H1 (cell line): ENCODE measurements around the gene NDUFS3.

ENCODE experiments used
- EP300 ChIP-seq, 2 experiments: IDR thresholded peaks; 1 replicate in 1 of 2; 2 replicates in 1 of 2; pipeline ENCODE4 v1.6.1; 2011 to 2012; ENCODE audit warnings: low read depth in 2 of 2, low read length in 2 of 2, mild to moderate bottlenecking in 2 of 2, borderline replicate concordance in 1 of 2, inconsistent platforms in 1 of 2, moderate library complexity in 1 of 2
- FOSL1 ChIP-seq: IDR thresholded peaks from 2 replicates; pipeline ENCODE4 v1.6.1; 2011; ENCODE audit warnings: mild to moderate bottlenecking, low read depth, low read length, moderate library complexity; ENCODE audit not compliant: insufficient read depth
- POLR2AphosphoS5 ChIP-seq: IDR thresholded peaks from 2 replicates; pipeline ENCODE4 v1.6.1; 2011; ENCODE audit warnings: low read depth, low read length
- SIN3A ChIP-seq, 2 experiments: IDR thresholded peaks in 1 of 2; conservative IDR thresholded peaks in 1 of 2; 2 replicates each; pipeline ENCODE4 v1.6.1; 2011 to 2012; ENCODE audit warnings: low read length in 2 of 2, improper control_type of control experiment in 1 of 2, low read depth in 1 of 2, mild to moderate bottlenecking in 1 of 2
- SP1 ChIP-seq: IDR thresholded peaks from 2 replicates; pipeline ENCODE4 v1.6.1; 2011; ENCODE audit warnings: low read depth, low read length
- SP4 ChIP-seq: IDR thresholded peaks from 2 replicates; pipeline ENCODE4 v1.6.1; 2012; ENCODE audit warnings: low read length, inconsistent platforms
- TF ChIP-seq, protein P1 (sequence below), 3 experiments: IDR thresholded peaks; 1 replicate in 2 of 3; 2 replicates in 1 of 3; pipeline versions ENCODE4 v1.5.1 to v1.6.1; 2011; ENCODE audit warnings: low read length in 3 of 3, mild to moderate bottlenecking in 3 of 3, inconsistent platforms in 2 of 3, low read depth in 1 of 3, moderate library complexity in 1 of 3; ENCODE audit not compliant: insufficient read depth in 1 of 3; ENCODE audit errors: control extremely low read depth in 1 of 3
- TF ChIP-seq, protein P2 (sequence below): fragments of 300-600 bp; sonication (generic); IDR thresholded peaks from 2 replicates; pipeline ENCODE4 v1.7.1; 2012; ENCODE audit warnings: low read length, moderate library complexity, mild to moderate bottlenecking, inconsistent platforms; ENCODE audit not compliant: insufficient replicate concordance

- TF ChIP-seq SP1 (no peak), EP300 (IDR thresholded peaks at IDR 0.05; ENCODE audit: borderline replicate concordance in 1 of 2, low read depth in 2 of 2, low read length in 2 of 2) (no peak), POLR2AphosphoS5 (no peak), SP4 (no peak), FOSL1 (no peak), SIN3A (conservative IDR thresholded peaks at IDR 0.05 in 1 of 2, IDR thresholded peaks at IDR 0.05 in 1 of 2; ENCODE audit: low read depth in 1 of 2, low read length in 2 of 2) (no peak)
- TF ChIP-seq, protein P1, sequence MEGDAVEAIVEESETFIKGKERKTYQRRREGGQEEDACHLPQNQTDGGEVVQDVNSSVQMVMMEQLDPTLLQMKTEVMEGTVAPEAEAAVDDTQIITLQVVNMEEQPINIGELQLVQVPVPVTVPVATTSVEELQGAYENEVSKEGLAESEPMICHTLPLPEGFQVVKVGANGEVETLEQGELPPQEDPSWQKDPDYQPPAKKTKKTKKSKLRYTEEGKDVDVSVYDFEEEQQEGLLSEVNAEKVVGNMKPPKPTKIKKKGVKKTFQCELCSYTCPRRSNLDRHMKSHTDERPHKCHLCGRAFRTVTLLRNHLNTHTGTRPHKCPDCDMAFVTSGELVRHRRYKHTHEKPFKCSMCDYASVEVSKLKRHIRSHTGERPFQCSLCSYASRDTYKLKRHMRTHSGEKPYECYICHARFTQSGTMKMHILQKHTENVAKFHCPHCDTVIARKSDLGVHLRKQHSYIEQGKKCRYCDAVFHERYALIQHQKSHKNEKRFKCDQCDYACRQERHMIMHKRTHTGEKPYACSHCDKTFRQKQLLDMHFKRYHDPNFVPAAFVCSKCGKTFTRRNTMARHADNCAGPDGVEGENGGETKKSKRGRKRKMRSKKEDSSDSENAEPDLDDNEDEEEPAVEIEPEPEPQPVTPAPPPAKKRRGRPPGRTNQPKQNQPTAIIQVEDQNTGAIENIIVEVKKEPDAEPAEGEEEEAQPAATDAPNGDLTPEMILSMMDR (IDR thresholded peaks at IDR 0.05; ENCODE audit: control extremely low read depth in 1 of 3, insufficient read depth in 1 of 3, low read depth in 1 of 3, low read length in 3 of 3), result no peak
- TF ChIP-seq, protein P2, sequence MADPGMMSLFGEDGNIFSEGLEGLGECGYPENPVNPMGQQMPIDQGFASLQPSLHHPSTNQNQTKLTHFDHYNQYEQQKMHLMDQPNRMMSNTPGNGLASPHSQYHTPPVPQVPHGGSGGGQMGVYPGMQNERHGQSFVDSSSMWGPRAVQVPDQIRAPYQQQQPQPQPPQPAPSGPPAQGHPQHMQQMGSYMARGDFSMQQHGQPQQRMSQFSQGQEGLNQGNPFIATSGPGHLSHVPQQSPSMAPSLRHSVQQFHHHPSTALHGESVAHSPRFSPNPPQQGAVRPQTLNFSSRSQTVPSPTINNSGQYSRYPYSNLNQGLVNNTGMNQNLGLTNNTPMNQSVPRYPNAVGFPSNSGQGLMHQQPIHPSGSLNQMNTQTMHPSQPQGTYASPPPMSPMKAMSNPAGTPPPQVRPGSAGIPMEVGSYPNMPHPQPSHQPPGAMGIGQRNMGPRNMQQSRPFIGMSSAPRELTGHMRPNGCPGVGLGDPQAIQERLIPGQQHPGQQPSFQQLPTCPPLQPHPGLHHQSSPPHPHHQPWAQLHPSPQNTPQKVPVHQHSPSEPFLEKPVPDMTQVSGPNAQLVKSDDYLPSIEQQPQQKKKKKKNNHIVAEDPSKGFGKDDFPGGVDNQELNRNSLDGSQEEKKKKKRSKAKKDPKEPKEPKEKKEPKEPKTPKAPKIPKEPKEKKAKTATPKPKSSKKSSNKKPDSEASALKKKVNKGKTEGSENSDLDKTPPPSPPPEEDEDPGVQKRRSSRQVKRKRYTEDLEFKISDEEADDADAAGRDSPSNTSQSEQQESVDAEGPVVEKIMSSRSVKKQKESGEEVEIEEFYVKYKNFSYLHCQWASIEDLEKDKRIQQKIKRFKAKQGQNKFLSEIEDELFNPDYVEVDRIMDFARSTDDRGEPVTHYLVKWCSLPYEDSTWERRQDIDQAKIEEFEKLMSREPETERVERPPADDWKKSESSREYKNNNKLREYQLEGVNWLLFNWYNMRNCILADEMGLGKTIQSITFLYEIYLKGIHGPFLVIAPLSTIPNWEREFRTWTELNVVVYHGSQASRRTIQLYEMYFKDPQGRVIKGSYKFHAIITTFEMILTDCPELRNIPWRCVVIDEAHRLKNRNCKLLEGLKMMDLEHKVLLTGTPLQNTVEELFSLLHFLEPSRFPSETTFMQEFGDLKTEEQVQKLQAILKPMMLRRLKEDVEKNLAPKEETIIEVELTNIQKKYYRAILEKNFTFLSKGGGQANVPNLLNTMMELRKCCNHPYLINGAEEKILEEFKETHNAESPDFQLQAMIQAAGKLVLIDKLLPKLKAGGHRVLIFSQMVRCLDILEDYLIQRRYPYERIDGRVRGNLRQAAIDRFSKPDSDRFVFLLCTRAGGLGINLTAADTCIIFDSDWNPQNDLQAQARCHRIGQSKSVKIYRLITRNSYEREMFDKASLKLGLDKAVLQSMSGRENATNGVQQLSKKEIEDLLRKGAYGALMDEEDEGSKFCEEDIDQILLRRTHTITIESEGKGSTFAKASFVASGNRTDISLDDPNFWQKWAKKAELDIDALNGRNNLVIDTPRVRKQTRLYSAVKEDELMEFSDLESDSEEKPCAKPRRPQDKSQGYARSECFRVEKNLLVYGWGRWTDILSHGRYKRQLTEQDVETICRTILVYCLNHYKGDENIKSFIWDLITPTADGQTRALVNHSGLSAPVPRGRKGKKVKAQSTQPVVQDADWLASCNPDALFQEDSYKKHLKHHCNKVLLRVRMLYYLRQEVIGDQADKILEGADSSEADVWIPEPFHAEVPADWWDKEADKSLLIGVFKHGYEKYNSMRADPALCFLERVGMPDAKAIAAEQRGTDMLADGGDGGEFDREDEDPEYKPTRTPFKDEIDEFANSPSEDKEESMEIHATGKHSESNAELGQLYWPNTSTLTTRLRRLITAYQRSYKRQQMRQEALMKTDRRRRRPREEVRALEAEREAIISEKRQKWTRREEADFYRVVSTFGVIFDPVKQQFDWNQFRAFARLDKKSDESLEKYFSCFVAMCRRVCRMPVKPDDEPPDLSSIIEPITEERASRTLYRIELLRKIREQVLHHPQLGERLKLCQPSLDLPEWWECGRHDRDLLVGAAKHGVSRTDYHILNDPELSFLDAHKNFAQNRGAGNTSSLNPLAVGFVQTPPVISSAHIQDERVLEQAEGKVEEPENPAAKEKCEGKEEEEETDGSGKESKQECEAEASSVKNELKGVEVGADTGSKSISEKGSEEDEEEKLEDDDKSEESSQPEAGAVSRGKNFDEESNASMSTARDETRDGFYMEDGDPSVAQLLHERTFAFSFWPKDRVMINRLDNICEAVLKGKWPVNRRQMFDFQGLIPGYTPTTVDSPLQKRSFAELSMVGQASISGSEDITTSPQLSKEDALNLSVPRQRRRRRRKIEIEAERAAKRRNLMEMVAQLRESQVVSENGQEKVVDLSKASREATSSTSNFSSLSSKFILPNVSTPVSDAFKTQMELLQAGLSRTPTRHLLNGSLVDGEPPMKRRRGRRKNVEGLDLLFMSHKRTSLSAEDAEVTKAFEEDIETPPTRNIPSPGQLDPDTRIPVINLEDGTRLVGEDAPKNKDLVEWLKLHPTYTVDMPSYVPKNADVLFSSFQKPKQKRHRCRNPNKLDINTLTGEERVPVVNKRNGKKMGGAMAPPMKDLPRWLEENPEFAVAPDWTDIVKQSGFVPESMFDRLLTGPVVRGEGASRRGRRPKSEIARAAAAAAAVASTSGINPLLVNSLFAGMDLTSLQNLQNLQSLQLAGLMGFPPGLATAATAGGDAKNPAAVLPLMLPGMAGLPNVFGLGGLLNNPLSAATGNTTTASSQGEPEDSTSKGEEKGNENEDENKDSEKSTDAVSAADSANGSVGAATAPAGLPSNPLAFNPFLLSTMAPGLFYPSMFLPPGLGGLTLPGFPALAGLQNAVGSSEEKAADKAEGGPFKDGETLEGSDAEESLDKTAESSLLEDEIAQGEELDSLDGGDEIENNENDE, result no peak
Observed at GRCh38 chr11:47534704-47535251, 44.1 kb upstream of the NDUFS3 start.
